Thyroid gland (tissue), 4 donors: ENCODE data around the gene MAML3. TPM values are rescaled to one million over a fixed set of nuclear protein-coding genes. Genes with fewer than 3 reads are reported as not detected.

ENCODE experiments used
- DNase-seq, 2 donors: peaks; one replicate each; pipeline ENCODE4 v3.0.0-alpha.2; 2019
- H3K27ac ChIP-seq, 3 donors: fragments of 200-600 bp; sonication (generic); 1 replicate in 2 of 3; 2 replicates in 1 of 3; pipeline ENCODE4 v1.5.1; 2016 to 2019; ENCODE audit warnings: mild to moderate bottlenecking in 1 of 3, moderate library complexity in 1 of 3
- H3K27me3 ChIP-seq: fragments of 200-600 bp; sonication (generic); one replicate; pipeline ENCODE4 v1.5.1; 2019
- H3K36me3 ChIP-seq, 2 donors: fragments of 200-600 bp; sonication (generic); one replicate each; pipeline ENCODE4 v1.5.1; 2016 to 2019
- H3K4me1 ChIP-seq, 2 donors: fragments of 200-600 bp; sonication (generic); one replicate each; pipeline ENCODE4 v1.5.1; 2017 to 2019
- H3K4me3 ChIP-seq, 3 donors: fragments of 200-600 bp; sonication (generic); replicated peaks in 1 of 3; 1 replicate in 2 of 3; 2 replicates in 1 of 3; pipeline ENCODE4 v1.5.1; 2016; ENCODE audit warnings: mild to moderate bottlenecking in 1 of 3
- H3K9me3 ChIP-seq: fragments of 200-600 bp; sonication (generic); one replicate; pipeline ENCODE4 v1.5.1; 2017
- CTCF ChIP-seq, 6 experiments: fragments of 200-600 bp in 3 of 6; fragments of 450-650 bp in 3 of 6; sonication (generic) in 3 of 6; IDR thresholded peaks; one replicate each; pipeline ENCODE4 v1.5.1; 2016 to 2019; ENCODE audit warnings: antibody characterized with exemption in 6 of 6, mild to moderate bottlenecking in 2 of 6, inconsistent platforms in 1 of 6, moderate library complexity in 1 of 6
- POLR2A ChIP-seq, 2 donors: fragments of 450-650 bp; IDR thresholded peaks; one replicate each; pipeline ENCODE4 v1.6.1; 2017; ENCODE audit warnings: antibody characterized with exemption in 2 of 2, mild to moderate bottlenecking in 2 of 2, moderate library complexity in 1 of 2
- WGBS, 2 donors: methylation state at CpG; one replicate each; pipeline ENCODE4 v1.1.5; 2017; 5-methylcytosine and 5-hydroxymethylcytosine counted together
- intact Hi-C: fragments of 100-400 bp; cut with DNase I; formaldehyde crosslinking; loops from one replicate; pipeline ENCODE4 v1.15.1; 2023
- total RNA-seq, 4 donors: library from RNA; depleted of rRNA; stranded (reverse); fragments of >200 nt; gene quantifications; one replicate each; pipeline ENCODE4 v1.2.3, GENCODE V29; 2016

The MAML3 gene
- total RNA-seq, 4 donors from 2014 or later: 5.7 to 14.1 (median 11.4) TPM

GRCh38 chr4:139728840-139729239, 425.1 kb downstream of the MAML3 start:
- intact Hi-C loops: no loop called here
- WGBS, 2 donors: 93 to 98% methylated on average over 3 of the region's 3 CpGs
- Histone ChIP-seq H3K36me3 (no peaks in the 10 kb centered on the region), H3K9me3 (no peaks in the 10 kb centered on the region), H3K4me1 (peaks cover 3 to 7% of the 10 kb centered on the region in 2 donors), H3K4me3 (no peak overlapping the region), H3K27me3 (no peaks in the 10 kb centered on the region), H3K27ac (no peak overlapping the region)
- TF ChIP-seq CTCF (IDR thresholded peaks at IDR 0.05): no peak
- TF ChIP-seq POLR2A (IDR thresholded peaks at IDR 0.05): no peak
- no peak for DNase-seq

- peaks cover 0 to 8% of the 10 kb centered on the region in 2 donors for H3K4me1 ChIP-seq
- TF ChIP-seq CTCF (IDR thresholded peaks at IDR 0.05) (no peak), POLR2A (IDR thresholded peaks at IDR 0.05) (no peak)
- H3K9me3 ChIP-seq: no peaks in the 10 kb centered on the region
- no peak for DNase-seq
- H3K27me3 ChIP-seq: no peaks in the 10 kb centered on the region
- H3K36me3 ChIP-seq: no peaks in the 10 kb centered on the region
- no peak overlapping the region for H3K4me3 ChIP-seq
- H3K27ac ChIP-seq: no peak overlapping the region
- intact Hi-C loops: no loop called here
- WGBS, 2 donors: 94 to 100% methylated on average over 4 of the region's 4 CpGs
Observed at GRCh38 chr4:139728146-139728545, 425.8 kb downstream of the MAML3 start.

- peaks cover 0 to 8% of the 10 kb centered on the region in 2 donors for H3K4me1 ChIP-seq
- no peaks in the 10 kb centered on the region for H3K9me3 ChIP-seq
- intact Hi-C loops: no loop called here
- no peaks in the 10 kb centered on the region for H3K27me3 ChIP-seq
- 98% methylated on average over 3 of the region's 3 CpGs for WGBS, 2 donors
- TF ChIP-seq POLR2A (IDR thresholded peaks at IDR 0.05) (no peak), CTCF (IDR thresholded peaks at IDR 0.05) (no peak)
- no peak overlapping the region for H3K4me3 ChIP-seq
- DNase-seq: no peak
- no peak overlapping the region for H3K27ac ChIP-seq
- H3K36me3 ChIP-seq: no peaks in the 10 kb centered on the region
Observed at GRCh38 chr4:139726615-139727014, 427.4 kb downstream of the MAML3 start.

GRCh38 chr4:139725236-139725635, 428.7 kb downstream of the MAML3 start:
- no peak overlapping the region for H3K27ac ChIP-seq
- TF ChIP-seq POLR2A (IDR thresholded peaks at IDR 0.05) (no peak), CTCF (IDR thresholded peaks at IDR 0.05) (no peak)
- 92 to 100% methylated on average over 2 of the region's 2 CpGs for WGBS, 2 donors

GRCh38 chr4:139721789-139722188, 432.2 kb downstream of the MAML3 start:
- DNase-seq: no peak
- WGBS, 2 donors: 72 to 84% methylated on average over 4 of the region's 4 CpGs
- intact Hi-C loops: no loop called here
- TF ChIP-seq POLR2A (IDR thresholded peaks at IDR 0.05): no peak
- H3K9me3 ChIP-seq: no peaks in the 10 kb centered on the region
- no peak overlapping the region for H3K27ac ChIP-seq
- H3K36me3 ChIP-seq: peaks cover 0 to 3% of the 10 kb centered on the region in 2 donors
- no peaks in the 10 kb centered on the region for H3K27me3 ChIP-seq
- H3K4me1 ChIP-seq: peaks cover 0 to 8% of the 10 kb centered on the region in 2 donors
- no peak overlapping the region for H3K4me3 ChIP-seq

More at GRCh38 chr4:139725236-139725635, 428.7 kb downstream of the MAML3 start:
- intact Hi-C loops: no loop called here
- Histone ChIP-seq H3K4me1 (peaks cover 0 to 8% of the 10 kb centered on the region in 2 donors), H3K27me3 (no peaks in the 10 kb centered on the region), H3K4me3 (no peak overlapping the region), H3K36me3 (no peaks in the 10 kb centered on the region), H3K9me3 (no peaks in the 10 kb centered on the region)
- no peak for DNase-seq

- TF ChIP-seq CTCF (IDR thresholded peaks at IDR 0.05) (no peak), POLR2A (IDR thresholded peaks at IDR 0.05) (no peak)
- no peaks in the 10 kb centered on the region for H3K27me3 ChIP-seq
- no peak overlapping the region for H3K27ac ChIP-seq
- 84 to 95% methylated on average over 6 of the region's 6 CpGs for WGBS, 2 donors
- intact Hi-C loops: no loop called here
- peaks cover 0 to 3% of the 10 kb centered on the region in 2 donors for H3K36me3 ChIP-seq
- peaks cover 0 to 8% of the 10 kb centered on the region in 2 donors for H3K4me1 ChIP-seq
- H3K4me3 ChIP-seq: no peak overlapping the region
- no peaks in the 10 kb centered on the region for H3K9me3 ChIP-seq
- DNase-seq: no peak
Observed at GRCh38 chr4:139720806-139721205, 433.2 kb downstream of the MAML3 start.
